ENCODE results near the gene CMIP. TPM values are rescaled to one million over a fixed set of nuclear protein-coding genes. Genes with fewer than 3 reads are reported as not detected.

The CMIP gene
- total and polyA plus RNA-seq, 7 donors: 11.0 to 60.3 (median 20.4) TPM

GRCh38 chr16:81431554-81432353 lies 12.9 kb upstream of the CMIP start:
- H3K27ac ChIP-seq: peak overlapping the region; percentile 42 to 73 (median 45)
- no peak for TF ChIP-seq EP300 (IDR thresholded peaks at IDR 0.05)
- no peak for TF ChIP-seq POLR2A (IDR thresholded peaks at IDR 0.05)
- TF ChIP-seq, protein P1, sequence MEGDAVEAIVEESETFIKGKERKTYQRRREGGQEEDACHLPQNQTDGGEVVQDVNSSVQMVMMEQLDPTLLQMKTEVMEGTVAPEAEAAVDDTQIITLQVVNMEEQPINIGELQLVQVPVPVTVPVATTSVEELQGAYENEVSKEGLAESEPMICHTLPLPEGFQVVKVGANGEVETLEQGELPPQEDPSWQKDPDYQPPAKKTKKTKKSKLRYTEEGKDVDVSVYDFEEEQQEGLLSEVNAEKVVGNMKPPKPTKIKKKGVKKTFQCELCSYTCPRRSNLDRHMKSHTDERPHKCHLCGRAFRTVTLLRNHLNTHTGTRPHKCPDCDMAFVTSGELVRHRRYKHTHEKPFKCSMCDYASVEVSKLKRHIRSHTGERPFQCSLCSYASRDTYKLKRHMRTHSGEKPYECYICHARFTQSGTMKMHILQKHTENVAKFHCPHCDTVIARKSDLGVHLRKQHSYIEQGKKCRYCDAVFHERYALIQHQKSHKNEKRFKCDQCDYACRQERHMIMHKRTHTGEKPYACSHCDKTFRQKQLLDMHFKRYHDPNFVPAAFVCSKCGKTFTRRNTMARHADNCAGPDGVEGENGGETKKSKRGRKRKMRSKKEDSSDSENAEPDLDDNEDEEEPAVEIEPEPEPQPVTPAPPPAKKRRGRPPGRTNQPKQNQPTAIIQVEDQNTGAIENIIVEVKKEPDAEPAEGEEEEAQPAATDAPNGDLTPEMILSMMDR (IDR thresholded peaks at IDR 0.05): no peak
- TF ChIP-seq POLR2AphosphoS5 (IDR thresholded peaks at IDR 0.05): peak in 1 of 4 donors; percentile 47

DNA sequence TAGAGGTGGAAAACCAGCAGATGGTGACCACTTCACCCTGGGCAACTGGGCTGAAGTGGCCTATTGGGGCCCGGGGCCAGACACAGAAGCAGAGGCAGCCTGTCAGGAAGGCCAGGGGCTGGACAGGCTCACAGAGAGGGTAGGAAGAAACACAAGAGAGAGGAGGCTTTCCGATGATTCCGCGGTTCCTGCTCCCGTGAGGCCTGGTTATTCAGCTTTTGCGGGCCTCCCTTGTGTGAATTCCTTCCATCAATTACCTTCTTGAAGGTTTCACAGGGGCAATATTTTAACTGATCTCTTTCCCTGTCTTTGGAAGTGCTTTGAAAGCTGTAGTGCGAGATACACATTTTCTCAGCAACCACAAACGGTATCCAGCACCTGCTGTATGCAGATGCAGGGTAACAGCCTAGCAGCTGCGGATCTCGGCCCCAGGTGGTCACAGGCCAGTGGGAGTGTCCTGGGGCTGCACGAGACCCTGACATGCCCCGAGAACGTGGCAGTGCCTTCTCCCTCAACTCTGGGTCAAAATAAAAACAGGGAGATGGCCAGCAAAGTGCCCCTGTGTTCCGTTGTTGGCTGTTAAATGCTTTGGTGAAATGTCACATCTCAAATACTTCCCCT lies 11.6 kb upstream of the CMIP start:
- WGBS, 2 donors: 64 to 81% methylated on average over 14 of the region's 14 CpGs
- Histone ChIP-seq H3K9me3 (no peaks in the 10 kb centered on the region), H3K36me3 (no peaks in the 10 kb centered on the region), H3K27me3 (no peaks in the 10 kb centered on the region), H3K4me3 (no peak overlapping the region), H3K27ac (peak overlapping the region in 1 of 4 donors; percentile 73), H3K4me1 (peaks cover 0 to 15% (median 11%) of the 10 kb centered on the region in 4 donors)
- TF ChIP-seq POLR2AphosphoS5 (IDR thresholded peaks at IDR 0.05): no peak
- TF ChIP-seq, protein P1 (IDR thresholded peaks at IDR 0.05): no peak
- no peak for TF ChIP-seq POLR2A (IDR thresholded peaks at IDR 0.05)
- TF ChIP-seq EP300 (IDR thresholded peaks at IDR 0.05): no peak
- DNase-seq: no peak
- intact Hi-C loops (cut with DNase I): no loop called here

More at GRCh38 chr16:81431554-81432353, 12.9 kb upstream of the CMIP start:
- DNase-seq: peak; percentile 78
- no peaks in the 10 kb centered on the region for H3K36me3 ChIP-seq
- no peaks in the 10 kb centered on the region for H3K9me3 ChIP-seq
- intact Hi-C loops (cut with DNase I): no loop called here
- WGBS, 2 donors: 86 to 88% methylated on average over 23 of the region's 23 CpGs
- no peak overlapping the region for H3K4me3 ChIP-seq
- no peaks in the 10 kb centered on the region for H3K27me3 ChIP-seq
- H3K4me1 ChIP-seq: peaks cover 0 to 15% (median 11%) of the 10 kb centered on the region in 4 donors

GRCh38 chr16:81435103-81435502 lies 9.5 kb upstream of the CMIP start:
- TF ChIP-seq POLR2AphosphoS5 (IDR thresholded peaks at IDR 0.05): no peak
- TF ChIP-seq, protein P1 (IDR thresholded peaks at IDR 0.05): no peak
- no peak for TF ChIP-seq POLR2A (IDR thresholded peaks at IDR 0.05)
- Histone ChIP-seq H3K4me1 (peaks cover 0 to 21% (median 16%) of the 10 kb centered on the region in 4 donors), H3K9me3 (no peaks in the 10 kb centered on the region), H3K27ac (no peak overlapping the region), H3K36me3 (no peaks in the 10 kb centered on the region), H3K4me3 (no peak overlapping the region), H3K27me3 (no peaks in the 10 kb centered on the region)
- no peak for DNase-seq
- intact Hi-C loops (cut with DNase I): no loop called here
- WGBS, 2 donors: 78 to 87% methylated on average over 3 of the region's 3 CpGs

- DNase-seq: no peak
- Histone ChIP-seq H3K27me3 (no peaks in the 10 kb centered on the region), H3K4me3 (no peak overlapping the region), H3K27ac (no peak overlapping the region), H3K36me3 (no peaks in the 10 kb centered on the region), H3K4me1 (peaks cover 0 to 25% (median 20%) of the 10 kb centered on the region in 4 donors), H3K9me3 (no peaks in the 10 kb centered on the region)
- TF ChIP-seq EP300 (IDR thresholded peaks at IDR 0.05): no peak
- no peak for TF ChIP-seq POLR2A (IDR thresholded peaks at IDR 0.05)
- TF ChIP-seq, protein P1 (IDR thresholded peaks at IDR 0.05): no peak
- TF ChIP-seq POLR2AphosphoS5 (IDR thresholded peaks at IDR 0.05): no peak
- intact Hi-C loops (cut with DNase I): no loop called here
- 94 to 96% methylated on average over 2 of the region's 2 CpGs for WGBS, 2 donors
Observed at GRCh38 chr16:81435567-81435966, 9.0 kb upstream of the CMIP start.

Data from sigmoid colon (tissue), 7 donors.